Measurements from ENCODE around the gene MIGA2. TPM values are rescaled to one million over a fixed set of nuclear protein-coding genes. Genes with fewer than 3 reads are reported as not detected.

The MIGA2 gene
- total RNA-seq, 4 donors from 2014 or later, result 27.5 to 49.3 (median 29.8) TPM

- no peak for DNase-seq
- no peak overlapping the region for H3K27ac ChIP-seq
- 73 to 79% methylated on average over 7 to 9 of the region's 10 CpGs for WGBS, 2 donors
- no peaks in the 10 kb centered on the region for H3K9me3 ChIP-seq
- no peaks in the 10 kb centered on the region for H3K27me3 ChIP-seq
- H3K4me3 ChIP-seq, result no peak overlapping the region
- intact Hi-C loops (cut with DNase I), result no loop called here
- peaks cover 29 to 100% (median 68%) of the 10 kb centered on the region in 3 donors for H3K36me3 ChIP-seq
- peaks cover 0 to 23% (median 5%) of the 10 kb centered on the region in 3 donors for H3K4me1 ChIP-seq
- no peak for TF ChIP-seq POLR2A (IDR thresholded peaks at IDR 0.05)
- TF ChIP-seq, protein P1, sequence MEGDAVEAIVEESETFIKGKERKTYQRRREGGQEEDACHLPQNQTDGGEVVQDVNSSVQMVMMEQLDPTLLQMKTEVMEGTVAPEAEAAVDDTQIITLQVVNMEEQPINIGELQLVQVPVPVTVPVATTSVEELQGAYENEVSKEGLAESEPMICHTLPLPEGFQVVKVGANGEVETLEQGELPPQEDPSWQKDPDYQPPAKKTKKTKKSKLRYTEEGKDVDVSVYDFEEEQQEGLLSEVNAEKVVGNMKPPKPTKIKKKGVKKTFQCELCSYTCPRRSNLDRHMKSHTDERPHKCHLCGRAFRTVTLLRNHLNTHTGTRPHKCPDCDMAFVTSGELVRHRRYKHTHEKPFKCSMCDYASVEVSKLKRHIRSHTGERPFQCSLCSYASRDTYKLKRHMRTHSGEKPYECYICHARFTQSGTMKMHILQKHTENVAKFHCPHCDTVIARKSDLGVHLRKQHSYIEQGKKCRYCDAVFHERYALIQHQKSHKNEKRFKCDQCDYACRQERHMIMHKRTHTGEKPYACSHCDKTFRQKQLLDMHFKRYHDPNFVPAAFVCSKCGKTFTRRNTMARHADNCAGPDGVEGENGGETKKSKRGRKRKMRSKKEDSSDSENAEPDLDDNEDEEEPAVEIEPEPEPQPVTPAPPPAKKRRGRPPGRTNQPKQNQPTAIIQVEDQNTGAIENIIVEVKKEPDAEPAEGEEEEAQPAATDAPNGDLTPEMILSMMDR (IDR thresholded peaks at IDR 0.05), result no peak
These were observed 31.0 kb upstream of the MIGA2 start for GRCh38 chr9:129005336-129005997.

GRCh38 chr9:129006328-129007034 lies 29.9 kb upstream of the MIGA2 start:
- Histone ChIP-seq H3K27ac (peak overlapping the region in 3 of 4 donors; percentile 54 to 67 (median 54)), H3K27me3 (no peaks in the 10 kb centered on the region), H3K4me3 (no peak overlapping the region), H3K36me3 (peaks cover 29 to 100% (median 70%) of the 10 kb centered on the region in 3 donors), H3K4me1 (peaks cover 0 to 23% (median 5%) of the 10 kb centered on the region in 3 donors), H3K9me3 (no peaks in the 10 kb centered on the region)
- intact Hi-C loops (cut with DNase I), result no loop called here
- DNase-seq, result no peak
- WGBS, 2 donors, result 12 to 49% methylated on average over 10 to 17 of the region's 21 CpGs
- TF ChIP-seq, protein P1 (IDR thresholded peaks at IDR 0.05), result peak; percentile 39 to 75 (median 71)
- TF ChIP-seq POLR2A (IDR thresholded peaks at IDR 0.05), result no peak

DNA sequence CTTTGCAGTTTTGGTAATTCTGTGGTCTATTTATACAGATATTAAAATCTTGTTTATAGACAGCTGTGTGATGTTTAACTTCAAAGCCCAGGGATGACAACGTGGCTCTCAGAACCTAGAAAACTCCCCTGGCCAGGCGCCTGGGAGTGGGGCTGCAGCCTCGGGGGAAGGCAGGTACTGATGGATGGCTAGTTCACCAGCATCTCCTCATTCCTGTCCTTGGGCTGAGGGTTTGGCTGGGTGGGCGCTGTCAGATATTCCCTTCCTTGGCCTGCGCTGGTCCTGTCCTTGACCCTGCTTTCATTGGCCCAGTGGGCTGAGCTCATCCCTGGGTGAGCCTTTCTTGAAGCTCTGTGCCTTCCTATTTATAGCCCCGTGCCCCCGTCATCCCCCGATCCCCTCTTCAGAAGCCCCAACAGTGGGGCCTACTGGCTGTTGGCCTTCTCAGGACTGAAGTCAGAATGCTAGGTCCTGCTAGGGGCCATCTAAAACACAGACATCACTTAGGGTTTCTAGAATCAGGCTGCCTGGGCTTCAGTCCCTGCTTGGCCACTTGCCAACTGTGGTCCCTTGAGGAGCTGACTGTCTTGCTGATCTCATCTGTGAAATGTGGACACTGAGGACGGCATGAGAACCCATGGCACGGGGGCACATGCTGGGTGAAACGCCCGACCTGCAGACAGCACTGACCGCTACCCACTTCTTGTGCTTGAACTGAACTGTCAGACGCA lies 29.2 kb upstream of the MIGA2 start:
- 53 to 74% methylated on average over 5 to 7 of the region's 14 CpGs for WGBS, 2 donors
- intact Hi-C loops (cut with DNase I), result no loop called here
- Histone ChIP-seq H3K36me3 (peaks cover 30 to 100% (median 65%) of the 10 kb centered on the region in 3 donors), H3K27ac (peak overlapping the region in 3 of 4 donors; percentile 53 to 54 (median 54)), H3K4me3 (no peak overlapping the region), H3K9me3 (no peaks in the 10 kb centered on the region), H3K27me3 (no peaks in the 10 kb centered on the region), H3K4me1 (peaks cover 0 to 23% (median 5%) of the 10 kb centered on the region in 3 donors)
- no peak for TF ChIP-seq POLR2A (IDR thresholded peaks at IDR 0.05)
- TF ChIP-seq, protein P1 (IDR thresholded peaks at IDR 0.05), result no peak
- no peak for DNase-seq

DNA sequence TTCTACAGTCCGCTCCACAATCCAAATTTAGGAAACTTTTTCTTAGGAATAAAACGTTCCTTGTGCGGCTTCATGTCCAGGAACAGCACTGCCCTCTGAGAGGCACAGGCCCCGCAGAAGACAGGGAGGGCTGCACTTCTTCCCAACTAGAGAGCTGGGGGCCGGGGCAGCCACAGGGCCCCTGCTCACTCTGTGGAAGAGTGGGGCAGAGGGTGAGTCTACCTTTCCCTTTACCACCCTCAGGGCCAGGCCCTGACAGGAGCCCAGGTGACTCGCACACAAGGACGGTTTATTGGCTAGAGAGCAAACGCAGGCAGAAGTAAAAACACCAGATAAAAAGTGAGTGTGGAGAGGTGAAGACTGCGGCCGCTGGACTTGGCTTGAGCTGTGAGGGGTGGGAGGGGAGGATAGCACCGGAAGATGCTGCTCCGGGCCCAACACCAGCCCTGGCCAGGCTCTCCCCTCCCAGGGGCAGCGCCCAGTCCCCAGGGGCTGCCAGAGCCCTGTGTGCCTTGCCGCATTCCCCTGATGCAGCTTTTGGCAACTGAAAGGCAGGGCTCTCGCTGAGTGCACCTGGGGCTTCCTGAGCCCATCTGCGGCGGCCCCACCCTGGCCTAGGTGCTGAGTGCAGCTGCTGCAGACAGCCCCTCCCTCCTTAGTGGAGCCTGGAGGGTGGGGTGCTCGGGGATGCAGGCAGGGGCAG lies 28.5 kb upstream of the MIGA2 start:
- no peaks in the 10 kb centered on the region for H3K9me3 ChIP-seq
- peaks cover 0 to 23% (median 5%) of the 10 kb centered on the region in 3 donors for H3K4me1 ChIP-seq
- 65 to 83% methylated on average over 2 to 8 of the region's 18 CpGs for WGBS, 2 donors
- no peak overlapping the region for H3K4me3 ChIP-seq
- H3K36me3 ChIP-seq, result peaks cover 34 to 100% (median 63%) of the 10 kb centered on the region in 3 donors
- intact Hi-C loops (cut with DNase I), result no loop called here
- no peaks in the 10 kb centered on the region for H3K27me3 ChIP-seq
- TF ChIP-seq POLR2A (IDR thresholded peaks at IDR 0.05), result no peak
- TF ChIP-seq, protein P1 (IDR thresholded peaks at IDR 0.05), result no peak
- no peak for DNase-seq
- peak overlapping the region in 3 of 4 donors; percentile 53 to 54 (median 54) for H3K27ac ChIP-seq

Data from esophagus squamous epithelium (tissue), 5 donors.